Spleen (tissue), 11 donors: ENCODE results near the gene SHC4. TPM values are rescaled to one million over a fixed set of nuclear protein-coding genes. Genes with fewer than 3 reads are reported as not detected.
"Not testable (repeated sequence)": the region's sequence is repeated elsewhere in the genome, so short reads cannot be mapped to it uniquely, and the experiment has no call there.

ENCODE experiments used
- DNase-seq: peaks from one replicate; pipeline ENCODE4 v3.0.0-alpha.2; 2020
- H3K27ac ChIP-seq, 8 donors: fragments of 200-600 bp; sonication (generic) in 7 of 8; 1 replicate in 4 of 8; 2 replicates in 4 of 8; pipeline versions ENCODE4 v1.5.0 to v1.8.0; 2016 to 2021; ENCODE audit warnings: inconsistent platforms in 4 of 8, mild to moderate bottlenecking in 4 of 8, moderate library complexity in 1 of 8
- H3K27me3 ChIP-seq, 7 donors: fragments of 200-600 bp; sonication (generic) in 6 of 7; replicated peaks in 1 of 7; 1 replicate in 4 of 7; 2 replicates in 3 of 7; pipeline versions ENCODE4 v1.5.0 to v1.8.0; 2016 to 2021; ENCODE audit warnings: inconsistent platforms in 3 of 7, mild to moderate bottlenecking in 1 of 7
- H3K36me3 ChIP-seq, 6 donors: fragments of 200-600 bp; sonication (generic) in 5 of 6; 1 replicate in 4 of 6; 2 replicates in 2 of 6; pipeline versions ENCODE4 v1.5.0 to v1.8.0; 2016 to 2021; ENCODE audit warnings: inconsistent platforms in 2 of 6
- H3K4me1 ChIP-seq, 6 donors: fragments of 200-600 bp; sonication (generic) in 5 of 6; 1 replicate in 3 of 6; 2 replicates in 3 of 6; pipeline versions ENCODE4 v1.5.0 to v1.8.0; 2016 to 2021; ENCODE audit warnings: inconsistent platforms in 3 of 6
- H3K4me3 ChIP-seq, 8 donors: fragments of 200-600 bp; sonication (generic) in 7 of 8; 1 replicate in 4 of 8; 2 replicates in 4 of 8; pipeline versions ENCODE4 v1.5.0 to v1.8.0; 2016 to 2021; ENCODE audit warnings: inconsistent platforms in 4 of 8, mild to moderate bottlenecking in 4 of 8, moderate library complexity in 2 of 8
- H3K9me3 ChIP-seq, 8 donors: fragments of 200-600 bp; sonication (generic) in 7 of 8; 1 replicate in 4 of 8; 2 replicates in 4 of 8; pipeline versions ENCODE4 v1.5.0 to v1.8.0; 2016 to 2021; ENCODE audit warnings: inconsistent platforms in 4 of 8
- CTCF ChIP-seq, 11 experiments: fragments of 200-600 bp in 7 of 11; fragments of 450-650 bp in 4 of 11; sonication (generic) in 4 of 11; IDR thresholded peaks in 8 of 11; conservative IDR thresholded peaks in 3 of 11; 1 replicate in 7 of 11; 2 replicates in 4 of 11; pipeline versions ENCODE4 v1.4.0 to v1.8.0; 2016 to 2021; ENCODE audit warnings: antibody characterized with exemption in 11 of 11, inconsistent platforms in 4 of 11, mild to moderate bottlenecking in 1 of 11
- POLR2A ChIP-seq, 3 donors: fragments of 450-650 bp; IDR thresholded peaks; one replicate each; pipeline ENCODE4 v1.5.1; 2017; ENCODE audit warnings: antibody characterized with exemption in 3 of 3, mild to moderate bottlenecking in 1 of 3
- POLR2AphosphoS5 ChIP-seq, 3 donors: sonication (generic); formaldehyde crosslinking; IDR thresholded peaks; one replicate each; pipeline ENCODE4 v1.5.1; 2017; ENCODE audit warnings: antibody characterized with exemption in 3 of 3
- WGBS, 5 donors: extraction: QIAGEN DNeasy Blood & Tissue Kit in 3 of 5; methylation state at CpG; one replicate each; pipeline versions ENCODE4 v1.1.5 to v1.1.7; 2013 to 2018; 5-methylcytosine and 5-hydroxymethylcytosine counted together
- intact Hi-C: fragments of 100-400 bp; cut with DNase I; formaldehyde crosslinking; loops from one replicate; pipeline ENCODE4 v1.15.0; 2023; ENCODE audit warnings: low total_unique reads
- polyA plus RNA-seq, 3 donors: library from polyadenylated mRNA; stranded (reverse); fragments of 200-250 nt; gene quantifications; one replicate each; pipeline ENCODE4 v1.2.1, GENCODE V29; 2013
- total RNA-seq, 7 donors: library from RNA; depleted of rRNA in 3 of 7; stranded (reverse); fragments of >200 nt in 3 of 7; fragmentation: NEBNext Ultra II Directional in 4 of 7; extraction: Animal tissue kit (Norgen Biotek cat#: 25700) in 4 of 7; gene quantifications; one replicate each; pipeline versions ENCODE4 v1.1.0 to v1.2.1, GENCODE V29; 2016 to 2021
- donor health status: healthy with polysubstance abuse.
- donor health status: DM: no; HTN: no; CAD: no; lungs with moderate emphysema.
- donor health status: DM: no; HTN: no; CAD: no.
- donor health status: Bipolar disorder and iron deficiency.
- donor health status: healthy.
- donor health status: DM: no; HTN: no; CAD: no.
- donor health status: DM: yes; HTN: yes; CAD: no.

Gene SHC4
- total and polyA plus RNA-seq, 10 donors = 0.20 to 0.42 (median 0.27) TPM; not detected in 5

- Histone ChIP-seq H3K4me1 (peaks cover 0 to 10% (median 0%) of the 10 kb centered on the region in 6 donors), H3K27ac (no peak overlapping the region), H3K36me3 (no peaks in the 10 kb centered on the region), H3K9me3 (no peaks in the 10 kb centered on the region), H3K27me3 (no peaks in the 10 kb centered on the region), H3K4me3 (no peak overlapping the region)
- DNase-seq = no peak
- intact Hi-C loops = no loop called here
- TF ChIP-seq POLR2A (IDR thresholded peaks at IDR 0.05) = no peak
- no peak for TF ChIP-seq CTCF (IDR thresholded peaks at IDR 0.05 in 8 of 11, conservative IDR thresholded peaks at IDR 0.05 in 3 of 11)
- TF ChIP-seq POLR2AphosphoS5 (IDR thresholded peaks at IDR 0.05) = no peak
- 10 to 35% (median 27%) methylated on average over 2 of the region's 2 CpGs for WGBS, 5 donors
Observed at GRCh38 chr15:48858401-48858800, 105.3 kb downstream of the SHC4 start.

GRCh38 chr15:48856942-48857341 is 106.8 kb downstream of the SHC4 start:
- Histone ChIP-seq H3K27ac (no peak overlapping the region), H3K4me3 (no peak overlapping the region), H3K9me3 (no peaks in the 10 kb centered on the region), H3K4me1 (peaks cover 0 to 4% (median 0%) of the 10 kb centered on the region in 6 donors), H3K36me3 (no peaks in the 10 kb centered on the region), H3K27me3 (no peaks in the 10 kb centered on the region)
- intact Hi-C loops = no loop called here
- 48 to 70% (median 58%) methylated on average over 2 of the region's 2 CpGs for WGBS, 5 donors
- DNase-seq = no peak
- no peak for TF ChIP-seq POLR2A (IDR thresholded peaks at IDR 0.05)
- no peak for TF ChIP-seq CTCF (IDR thresholded peaks at IDR 0.05 in 8 of 11, conservative IDR thresholded peaks at IDR 0.05 in 3 of 11)
- no peak for TF ChIP-seq POLR2AphosphoS5 (IDR thresholded peaks at IDR 0.05)

- TF ChIP-seq POLR2AphosphoS5 (IDR thresholded peaks at IDR 0.05) (no peak), CTCF (IDR thresholded peaks at IDR 0.05 in 8 of 11, conservative IDR thresholded peaks at IDR 0.05 in 3 of 11) (peak in 1 of 11 experiments; percentile 32)
- Histone ChIP-seq H3K9me3 (no peaks in the 10 kb centered on the region), H3K4me1 (no peaks in the 10 kb centered on the region), H3K27ac (no peak overlapping the region), H3K36me3 (no peaks in the 10 kb centered on the region), H3K4me3 (no peak overlapping the region), H3K27me3 (no peaks in the 10 kb centered on the region)
- WGBS, 5 donors = 44 to 61% (median 48%) methylated on average over 6 of the region's 6 CpGs
- intact Hi-C loops = no loop called here
- DNase-seq = no peak
Observed at GRCh38 chr15:48855501-48856440, 107.9 kb downstream of the SHC4 start.

GRCh38 chr15:48854434-48854833 is 109.3 kb downstream of the SHC4 start:
- H3K4me1 ChIP-seq, DNase-seq, intact Hi-C loops, H3K9me3 ChIP-seq, H3K27me3 ChIP-seq, H3K36me3 ChIP-seq, H3K27ac ChIP-seq, H3K4me3 ChIP-seq: not testable (repeated sequence)
- WGBS, 5 donors = 92 to 99% (median 98%) methylated on average over 3 of the region's 3 CpGs
